DMS79 treated with DMSO at 0.1 percent for 48 hours (cell line): ENCODE measurements around the gene REV1.
"Not testable (repeated sequence)": the region's sequence is repeated elsewhere in the genome, so short reads cannot be mapped to it uniquely, and the experiment has no call there.

Experiments used
- DNase-seq: peaks from one replicate; lab custom pipeline; 2025; lab: John Stamatoyannopoulos, UW

Gene REV1

DNA sequence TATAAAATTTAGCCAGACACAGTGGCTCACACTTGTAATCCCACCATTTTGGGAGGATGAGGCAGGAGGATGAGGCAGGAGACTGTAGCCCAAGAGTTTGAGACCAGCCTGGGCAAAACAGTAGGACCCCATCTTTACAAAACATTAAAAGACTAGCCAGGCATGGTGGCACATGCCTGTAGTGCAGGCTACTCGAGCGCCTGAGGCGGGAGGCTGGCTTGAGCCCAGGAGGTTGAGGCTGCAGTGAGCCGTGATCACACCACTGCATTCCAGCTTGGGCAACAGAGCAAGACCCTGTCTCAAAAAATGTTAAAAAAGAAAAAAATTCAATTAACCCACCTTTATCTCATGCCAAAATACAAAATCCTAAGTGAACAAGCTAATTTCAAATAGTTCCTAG is 4.0 kb downstream of the REV1 start:
- DNase-seq, result no peak

DNA sequence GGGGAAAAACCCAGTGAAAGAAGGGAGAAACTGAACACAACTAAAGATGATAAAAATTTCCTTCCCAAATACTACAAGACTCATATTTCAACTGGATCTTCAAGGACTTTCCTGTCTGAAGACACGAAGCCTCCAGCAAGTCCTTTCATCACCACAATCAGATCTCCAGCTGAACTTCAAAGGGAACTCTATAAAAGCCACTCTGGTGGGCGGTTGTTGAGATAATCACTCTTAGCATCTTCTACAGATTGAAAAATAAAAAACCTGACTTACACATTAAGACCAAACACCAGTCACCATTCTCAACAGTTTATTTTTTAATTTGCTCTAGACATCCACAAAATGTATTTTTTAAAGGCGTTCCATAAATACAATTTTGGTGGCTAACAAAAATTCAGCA is 4.4 kb downstream of the REV1 start:
- DNase-seq, result no peak

DNA sequence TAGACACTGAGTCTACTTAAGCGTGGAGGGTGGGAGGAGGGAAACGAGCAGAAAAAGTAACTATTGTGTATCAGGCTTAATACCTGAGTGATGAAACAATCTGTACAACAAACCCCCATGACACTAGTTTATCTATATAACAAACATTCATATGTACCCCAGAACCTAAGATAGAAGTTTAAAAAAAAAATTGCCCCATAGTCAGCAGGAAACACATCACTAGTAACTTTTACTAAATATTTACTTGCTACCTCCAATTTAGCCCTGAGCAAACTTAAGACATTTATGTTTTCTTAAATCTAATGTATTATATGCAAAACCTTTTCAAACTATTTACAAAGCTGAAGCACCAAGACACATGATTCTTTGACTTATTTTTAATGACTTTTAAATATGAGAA is 5.6 kb downstream of the REV1 start:
- no peak for DNase-seq

DNA sequence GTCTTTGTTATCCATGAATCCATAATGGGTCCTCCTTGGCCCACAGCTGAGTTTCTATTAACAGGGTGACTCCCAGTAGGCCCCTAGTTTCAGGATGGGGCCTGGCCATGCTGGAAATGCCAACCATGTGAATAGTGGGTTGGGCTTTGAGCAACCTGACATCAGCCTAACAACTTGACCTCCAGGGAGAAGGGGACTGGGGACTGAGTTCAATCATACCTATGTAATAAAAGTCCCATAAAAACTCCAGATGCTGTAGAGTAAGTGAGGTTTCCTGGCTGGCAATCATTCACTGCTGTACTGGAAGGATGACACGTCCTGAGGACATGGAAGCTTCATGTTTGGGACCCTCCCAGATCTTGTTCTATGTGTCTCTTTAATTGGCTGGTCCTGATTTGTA is 7.9 kb downstream of the REV1 start:
- no peak for DNase-seq

- DNase-seq, result no peak
These were observed 8.3 kb downstream of the REV1 start for GRCh38 chr2:99481527-99481926.

DNA sequence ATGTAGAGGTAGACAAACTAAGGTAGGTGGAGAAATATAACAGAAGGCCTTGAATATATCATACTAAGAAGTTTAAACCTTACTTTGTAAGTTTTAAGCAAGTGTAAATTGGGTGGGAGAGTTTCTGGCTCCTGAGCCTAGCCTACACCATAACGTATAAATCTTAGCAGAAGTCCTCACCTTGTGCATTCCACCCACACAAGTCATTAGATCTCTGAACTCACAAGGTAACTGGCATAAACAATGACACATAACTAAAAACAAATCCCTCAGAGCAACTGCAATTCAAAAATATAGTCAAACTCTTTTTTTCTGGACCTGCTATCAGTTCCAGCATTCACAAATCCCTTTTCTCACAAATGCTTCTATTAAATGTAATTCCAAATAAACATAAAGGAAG is 9.4 kb downstream of the REV1 start:
- DNase-seq, result no peak

DNA sequence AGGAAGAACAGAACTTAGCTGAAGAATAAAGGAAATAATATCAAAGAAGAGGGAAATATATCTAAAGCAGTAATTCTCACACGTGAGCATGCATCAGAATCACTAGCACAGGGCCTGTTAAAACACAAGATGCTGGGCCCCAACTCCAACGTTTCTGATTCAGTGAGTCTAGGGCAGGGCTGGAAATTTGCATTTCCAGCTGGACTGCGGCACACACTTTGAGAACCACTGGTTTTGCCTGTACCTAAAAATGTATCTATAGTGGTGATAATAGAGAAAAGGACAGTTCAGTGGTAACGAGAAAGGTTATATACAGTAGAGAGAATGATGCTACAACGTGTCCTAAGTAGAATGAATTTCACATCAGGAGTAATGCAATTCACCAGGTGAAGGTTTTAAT is 11.2 kb downstream of the REV1 start:
- no peak for DNase-seq

- DNase-seq, result no peak
These were observed 12.8 kb downstream of the REV1 start for GRCh38 chr2:99477054-99477453.

DNA sequence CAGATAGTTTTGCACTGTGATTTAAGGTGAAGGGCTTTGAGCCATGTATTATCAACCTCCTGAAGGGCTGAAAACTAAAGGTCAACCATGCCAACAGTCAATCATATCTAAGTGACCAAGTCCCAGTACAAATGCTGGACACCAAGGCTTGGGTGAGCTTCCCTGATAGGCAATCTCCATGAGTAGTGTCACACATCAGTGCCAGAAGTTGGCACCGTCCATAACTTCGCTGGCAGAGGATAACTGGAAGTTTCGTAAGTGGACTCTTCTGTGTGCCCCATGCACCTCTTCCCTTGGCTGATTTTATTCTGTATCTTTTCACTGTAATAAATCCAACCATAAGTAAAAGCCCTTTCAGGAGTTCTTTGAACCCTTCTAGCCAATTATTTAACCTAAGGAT is 13.2 kb downstream of the REV1 start:
- no peak for DNase-seq

DNA sequence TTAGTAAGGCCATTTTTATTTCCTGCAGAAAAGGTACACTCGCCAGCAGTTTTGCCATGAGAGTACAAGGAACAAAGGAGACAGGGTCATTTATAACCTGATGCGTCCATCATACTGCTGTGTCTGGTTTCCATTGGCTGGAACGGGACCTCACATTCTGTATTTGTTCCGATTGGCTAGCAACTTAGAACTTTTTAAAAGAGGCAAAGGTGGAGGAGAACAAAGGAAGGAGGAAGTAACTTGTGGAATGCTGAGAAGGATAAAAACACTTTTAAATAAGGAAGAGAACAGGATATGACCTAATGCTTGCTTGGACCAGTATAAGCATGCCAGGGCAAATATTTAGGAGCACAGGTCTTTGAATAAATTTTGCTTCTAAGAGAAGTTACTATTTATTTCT is 14.7 kb downstream of the REV1 start:
- DNase-seq, result not testable (repeated sequence)

- no peak for DNase-seq
These were observed 16.2 kb downstream of the REV1 start for GRCh38 chr2:99473518-99474083.

DNA sequence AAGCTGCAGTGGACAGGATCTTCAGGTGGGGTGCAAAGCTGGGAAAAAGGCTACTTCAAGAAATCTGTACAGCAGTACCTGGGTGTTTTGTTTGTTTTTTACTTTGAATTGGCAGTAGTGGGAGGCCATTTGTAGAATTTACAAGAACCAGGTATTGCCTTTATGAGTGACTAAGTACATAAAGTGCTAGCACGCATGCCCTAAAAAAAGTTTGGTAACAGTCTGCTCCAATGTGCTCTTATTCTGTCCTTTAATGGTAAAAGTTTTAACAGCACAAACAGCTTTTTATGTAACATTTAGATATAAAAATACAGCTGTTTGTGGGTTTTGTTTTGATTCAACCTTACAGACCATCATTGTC is 17.2 kb downstream of the REV1 start:
- no peak for DNase-seq

DNA sequence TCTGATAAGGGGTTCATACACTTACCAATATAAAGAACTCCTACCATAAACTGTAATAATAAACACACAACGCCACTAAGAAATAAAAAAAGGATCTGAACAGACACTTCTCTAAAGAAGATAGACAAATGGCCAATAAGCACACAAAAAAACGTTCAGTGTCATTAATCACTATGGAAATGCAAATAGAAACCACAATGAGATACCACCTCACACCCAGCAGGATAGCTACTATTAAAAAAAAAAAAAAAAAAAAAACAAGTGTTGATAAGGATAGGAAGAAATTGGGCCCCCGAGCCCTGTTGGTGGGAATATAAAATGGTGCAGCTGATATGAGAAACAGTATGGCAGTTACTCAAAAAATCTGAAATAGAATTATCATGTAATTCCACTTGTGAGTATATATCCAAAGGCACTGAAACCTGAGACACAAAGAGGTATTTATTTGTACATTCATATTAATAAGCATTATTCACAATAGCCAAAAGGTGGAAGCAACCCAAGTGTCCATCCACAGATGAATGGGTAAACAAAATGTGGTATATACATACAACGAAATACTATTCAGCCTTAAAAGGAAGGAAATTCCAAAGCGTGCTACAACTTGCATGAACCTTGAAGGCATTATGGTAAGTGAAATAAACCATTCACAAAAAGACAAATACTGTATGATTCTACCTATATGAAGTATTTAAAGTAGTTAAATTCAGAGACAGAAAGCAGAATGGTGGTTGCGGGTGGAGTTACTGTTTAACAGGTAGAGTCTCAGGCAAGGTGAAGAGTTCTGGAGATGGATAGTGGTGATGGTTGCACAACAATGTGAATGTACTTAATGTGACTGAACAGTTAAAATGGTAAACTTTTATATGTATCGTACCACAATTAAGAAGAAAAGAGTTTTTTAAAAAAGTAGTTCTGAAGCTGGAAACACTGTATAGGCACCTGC is 17.9 kb downstream of the REV1 start:
- DNase-seq, result no peak

GRCh38 chr2:99470957-99471356 is 18.9 kb downstream of the REV1 start:
- DNase-seq, result no peak

DNA sequence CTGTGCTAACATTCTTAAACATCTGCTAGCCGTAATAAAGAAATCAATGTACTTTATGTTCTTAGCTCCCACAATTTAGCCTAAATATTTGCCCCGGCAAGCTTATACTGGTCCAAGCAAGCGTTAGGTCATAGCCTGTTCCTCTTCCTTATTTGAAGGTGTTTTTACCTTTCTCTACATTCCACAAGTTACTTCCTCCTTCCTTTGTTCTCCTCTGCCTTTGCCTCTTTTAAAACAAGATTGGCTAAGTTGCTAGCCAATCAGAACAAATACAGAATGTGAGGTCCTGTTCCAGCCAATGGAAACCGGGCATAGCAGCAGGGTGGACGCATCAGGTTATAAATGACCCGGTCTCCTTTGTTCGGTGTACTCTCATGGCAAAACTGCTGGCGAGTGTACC is 19.4 kb downstream of the REV1 start:
- not testable (repeated sequence) for DNase-seq

DNA sequence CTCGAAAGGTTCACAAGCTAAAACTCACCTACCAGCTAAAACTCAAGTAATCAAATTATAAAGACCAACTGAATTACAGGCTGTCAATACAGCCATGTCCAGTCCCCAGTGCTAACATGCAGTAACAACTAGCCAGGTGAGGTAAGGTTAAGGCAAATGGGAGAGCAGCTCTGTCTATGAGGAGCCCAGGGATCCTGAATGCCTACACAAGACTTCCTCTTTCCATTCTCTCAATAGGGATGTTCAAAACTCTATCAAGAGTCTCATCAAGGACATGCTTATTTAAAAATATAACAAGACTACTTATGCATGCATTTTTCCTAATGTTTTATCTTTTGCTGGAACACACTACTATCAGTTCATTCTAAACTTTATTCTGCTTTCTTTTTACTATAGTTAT is 20.4 kb downstream of the REV1 start:
- DNase-seq, result no peak

- DNase-seq, result no peak
These were observed 21.7 kb downstream of the REV1 start for GRCh38 chr2:99468155-99468554.

- no peak for DNase-seq
These were observed 22.4 kb downstream of the REV1 start for GRCh38 chr2:99467390-99467789.

GRCh38 chr2:99461828-99462483 is 27.9 kb downstream of the REV1 start:
- no peak for DNase-seq

GRCh38 chr2:99458529-99458928 is 31.3 kb downstream of the REV1 start:
- DNase-seq, result no peak

DNA sequence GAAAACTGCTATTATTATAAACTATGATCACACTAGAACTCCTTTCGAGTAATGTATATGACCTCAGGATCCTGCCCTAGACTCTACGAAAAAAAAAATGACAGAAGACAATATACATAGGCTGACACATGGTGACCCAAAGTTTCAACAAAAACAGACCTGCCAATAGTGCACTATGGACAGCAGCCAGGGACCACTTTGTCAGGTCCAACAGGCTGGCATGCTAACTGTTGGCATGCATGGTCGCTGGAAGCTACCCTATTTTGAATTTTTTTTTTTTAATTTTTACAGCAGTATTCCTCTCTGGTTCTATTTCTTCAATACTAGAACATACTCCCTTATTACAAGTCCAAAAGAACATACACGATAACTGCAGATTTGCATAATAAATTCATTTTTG is 38.1 kb downstream of the REV1 start:
- no peak for DNase-seq

DNA sequence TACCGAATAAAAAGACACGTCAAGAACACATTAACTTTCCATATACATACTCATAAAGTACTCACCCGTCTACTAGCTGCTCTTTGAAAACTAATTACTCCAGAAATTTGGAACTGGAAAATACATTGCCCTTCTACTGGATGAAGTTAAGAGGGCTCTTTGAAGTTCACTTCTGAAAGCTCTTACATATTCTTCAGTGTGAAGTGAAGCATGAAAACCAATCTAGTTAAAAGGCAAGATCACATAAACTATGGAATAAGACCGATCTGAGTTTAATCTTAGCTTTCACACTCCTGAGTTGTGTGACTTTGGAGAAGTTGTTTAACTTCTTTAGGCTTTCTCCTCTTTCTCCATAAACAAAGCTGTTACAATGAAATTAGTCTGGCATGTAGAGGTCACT is 38.5 kb downstream of the REV1 start:
- DNase-seq, result peak; percentile 97

GRCh38 chr2:99450199-99450598 is 39.6 kb downstream of the REV1 start:
- peak; percentile 20 for DNase-seq
